Thoracic aorta (tissue), 2 donors: ENCODE data around the gene RIIAD1. TPM values are rescaled to one million over a fixed set of nuclear protein-coding genes. Genes with fewer than 3 reads are reported as not detected.

Source experiments
- ATAC-seq: fragments of 150-250 bp; one replicate; pipeline ENCODE4 v1.8.0; 2017; ENCODE audit warnings: low read depth; ENCODE audit not compliant: insufficient number of reproducible peaks, low FRiP score
- DNase-seq: peaks from one replicate; pipeline ENCODE4 v3.0.0-alpha.2; 2020; ENCODE audit warnings: low spot score
- H3K27ac ChIP-seq, 2 donors: fragments of 200-600 bp; sonication (generic); 1 replicate in 1 of 2; 2 replicates in 1 of 2; pipeline ENCODE4 v1.5.1; 2016; ENCODE audit warnings: mild to moderate bottlenecking in 2 of 2, moderate library complexity in 2 of 2
- H3K27me3 ChIP-seq: fragments of 200-600 bp; sonication (generic); replicated peaks from 2 replicates; pipeline ENCODE4 v1.6.0; 2016; ENCODE audit warnings: mild to moderate bottlenecking; ENCODE audit not compliant: insufficient read depth
- H3K36me3 ChIP-seq: fragments of 200-600 bp; sonication (generic); one replicate; pipeline ENCODE4 v1.5.1; 2016
- H3K4me1 ChIP-seq, 2 donors: fragments of 200-600 bp; sonication (generic); 1 replicate in 1 of 2; 2 replicates in 1 of 2; pipeline versions ENCODE4 v1.5.1 to v1.6.0; 2016; ENCODE audit warnings: low read depth in 2 of 2, mild to moderate bottlenecking in 1 of 2; ENCODE audit not compliant: control insufficient read depth in 1 of 2
- H3K4me3 ChIP-seq: fragments of 200-600 bp; sonication (generic); 2 replicates; pipeline ENCODE4 v1.5.1; 2016; ENCODE audit warnings: mild to moderate bottlenecking
- H3K9me3 ChIP-seq: fragments of 200-600 bp; sonication (generic); 2 replicates; pipeline ENCODE4 v1.5.1; 2016
- CTCF ChIP-seq: fragments of 200-600 bp; sonication (generic); IDR thresholded peaks from one replicate; pipeline ENCODE4 v1.5.1; 2019; ENCODE audit warnings: antibody characterized with exemption
- total RNA-seq, 2 donors: library from RNA; depleted of rRNA; stranded (reverse); fragments of >200 nt; gene quantifications; one replicate each; pipeline versions ENCODE4 v1.1.0 to v1.2.3, GENCODE V29; 2016

The RIIAD1 gene
- total RNA-seq, 2 donors from 2014 or later = not detected

- Histone ChIP-seq H3K27ac (no peak overlapping the region), H3K27me3 (no peaks in the 10 kb centered on the region), H3K4me1 (no peaks in the 10 kb centered on the region), H3K36me3 (peaks cover 18% of the 10 kb centered on the region), H3K9me3 (no peaks in the 10 kb centered on the region), H3K4me3 (no peak overlapping the region)
- ATAC-seq = no peak
- DNase-seq = no peak
- TF ChIP-seq CTCF = no peak
Observed at GRCh38 chr1:151777317-151777716, 56.0 kb downstream of the RIIAD1 start.

Other genes with a start within 250 kb of the RIIAD1 start
- 1 to 10 TPM in 1 of 2 donors, not detected in 1; 2.3 TPM for gene CGN, start 210.1 kb upstream of the RIIAD1 start, total RNA-seq
- 10 to 100 TPM in 1 of 2 donors, 1 to 10 TPM in 1; 4.9 to 10.7 TPM for gene TUFT1, start 181.2 kb upstream of the RIIAD1 start, total RNA-seq
- gene SNX27, start 109.5 kb upstream of the RIIAD1 start, total RNA-seq = 10 to 100 TPM; 25.6 to 46.7 TPM
- gene CELF3, start 4.7 kb upstream of the RIIAD1 start, total RNA-seq = not detected
- gene MRPL9, start 42.0 kb downstream of the RIIAD1 start, total RNA-seq = 10 to 100 TPM; 47.9 to 65.7 TPM
- gene TDRKH, start 69.0 kb downstream of the RIIAD1 start, total RNA-seq = 1 to 10 TPM; 3.1 to 3.2 TPM
- gene LINGO4, start 83.9 kb downstream of the RIIAD1 start, total RNA-seq = not detected
- not detected for gene RORC, start 110.3 kb downstream of the RIIAD1 start, total RNA-seq
- not detected for gene C2CD4D, start 118.3 kb downstream of the RIIAD1 start, total RNA-seq
- gene THEM5, start 132.2 kb downstream of the RIIAD1 start, total RNA-seq = not detected
- gene THEM4, start 188.0 kb downstream of the RIIAD1 start, total RNA-seq = 10 to 100 TPM in 1 of 2 donors, 1 to 10 TPM in 1; 7.7 to 23.3 TPM